Loucy (cell line): ENCODE results near the gene STIL.
A peak's percentile ranks its signal among the peaks of the same experiment; 100 is the strongest.
"Not testable (repeated sequence)": the region's sequence is repeated elsewhere in the genome, so short reads cannot be mapped to it uniquely, and the experiment has no call there.

Source experiments
- H2AFZ ChIP-seq: fragments of 200-600 bp; sonication (generic); 2 replicates; pipeline ENCODE4 v1.6.0; 2016; ENCODE audit warnings: antibody characterized with exemption, mild to moderate bottlenecking, low read length, moderate library complexity
- H3F3A ChIP-seq: fragments of 200-600 bp; 2 replicates; pipeline ENCODE4 v1.6.0; 2016; ENCODE audit warnings: antibody characterized with exemption, low read depth, mild to moderate bottlenecking
- H3K27me3 ChIP-seq: fragments of 200-600 bp; sonication (generic); 2 replicates; pipeline ENCODE4 v1.6.1; 2014; ENCODE audit warnings: low read length, mild to moderate bottlenecking; ENCODE audit not compliant: insufficient read depth, poor library complexity, severe bottlenecking
- H3K36me3 ChIP-seq: fragments of 200-600 bp; sonication (generic); 2 replicates; pipeline ENCODE4 v1.6.1; 2016; ENCODE audit warnings: low read length; ENCODE audit not compliant: insufficient read depth
- H3K4me1 ChIP-seq: fragments of 200-600 bp; sonication (generic); 2 replicates; pipeline ENCODE4 v1.5.1; 2014; ENCODE audit warnings: low read length, mild to moderate bottlenecking; ENCODE audit not compliant: insufficient read depth, poor library complexity, severe bottlenecking
- H3K4me2 ChIP-seq: fragments of 200-600 bp; sonication (generic); 2 replicates; pipeline ENCODE4 v1.6.0; 2014; ENCODE audit warnings: antibody characterized with exemption, low read length, low read depth, mild to moderate bottlenecking; ENCODE audit not compliant: poor library complexity, severe bottlenecking
- H3K4me3 ChIP-seq: fragments of 200-600 bp; sonication (generic); 2 replicates; pipeline ENCODE4 v1.5.1; 2014; ENCODE audit warnings: low read length, mild to moderate bottlenecking, mixed read lengths; ENCODE audit not compliant: poor library complexity, severe bottlenecking
- H3K79me2 ChIP-seq: fragments of 200-600 bp; sonication (generic); 2 replicates; pipeline ENCODE4 v1.6.1; 2014; ENCODE audit warnings: low read length; ENCODE audit not compliant: insufficient read depth
- H3K9ac ChIP-seq: fragments of 200-600 bp; sonication (generic); 2 replicates; pipeline ENCODE4 v1.6.0; 2014; ENCODE audit warnings: mild to moderate bottlenecking, low read depth, low read length, moderate library complexity; ENCODE audit not compliant: poor library complexity, severe bottlenecking
- H3K9me2 ChIP-seq: fragments of 200-600 bp; sonication (generic); replicated peaks from 2 replicates; pipeline ENCODE4 v1.6.1; 2016; ENCODE audit warnings: low read depth, low read length, mixed read lengths
- H3K9me3 ChIP-seq: fragments of 200-600 bp; sonication (generic); 2 replicates; pipeline ENCODE4 v1.6.1; 2014; ENCODE audit warnings: mild to moderate bottlenecking, antibody characterized with exemption, low read length, low read depth; ENCODE audit not compliant: insufficient read depth
- H4K20me1 ChIP-seq: fragments of 200-600 bp; sonication (generic); 2 replicates; pipeline ENCODE4 v1.6.0; 2014; ENCODE audit warnings: antibody characterized with exemption, low read length, mild to moderate bottlenecking; ENCODE audit not compliant: insufficient read depth, poor library complexity, severe bottlenecking
- CTCF ChIP-seq: fragments of 200-600 bp; sonication (generic); conservative IDR thresholded peaks from 2 replicates; pipeline ENCODE4 v1.5.1; 2014; ENCODE audit warnings: mild to moderate bottlenecking, antibody characterized with exemption, low read length
- EZH2phosphoT487 ChIP-seq: fragments of 200-600 bp; IDR thresholded peaks from 2 replicates; pipeline ENCODE4 v1.6.1; 2018; ENCODE audit warnings: antibody characterized with exemption, mild to moderate bottlenecking, moderate library complexity, borderline replicate concordance

STIL gene

GRCh38 chr1:47324682-47325081 is 10.7 kb upstream of the STIL start:
- Histone ChIP-seq H3K9me2 (no peaks in the 10 kb centered on the region), H3F3A (no peaks in the 10 kb centered on the region), H3K79me2 (no peaks in the 10 kb centered on the region), H3K36me3 (no peaks in the 10 kb centered on the region), H3K9ac (no peak overlapping the region), H3K27me3 (no peaks in the 10 kb centered on the region), H2AFZ (0 out of 2 replicates have a peak overlapping the region, but pooled peaks have one; percentile 54), H3K4me3 (no peak overlapping the region), H4K20me1 (no peaks in the 10 kb centered on the region), H3K4me2 (no peak overlapping the region), H3K9me3 (no peaks in the 10 kb centered on the region), H3K4me1 (no peaks in the 10 kb centered on the region)
- TF ChIP-seq EZH2phosphoT487 (no peak), CTCF (no peak)

GRCh38 chr1:47323599-47324031 is 9.7 kb upstream of the STIL start:
- Histone ChIP-seq H3K36me3 (no peaks in the 10 kb centered on the region), H3K4me2 (no peak overlapping the region), H3F3A (no peaks in the 10 kb centered on the region), H3K9me3 (no peaks in the 10 kb centered on the region), H3K9me2 (no peaks in the 10 kb centered on the region), H3K79me2 (no peaks in the 10 kb centered on the region), H4K20me1 (no peaks in the 10 kb centered on the region), H2AFZ (peak overlapping the region; percentile 82), H3K4me3 (no peak overlapping the region), H3K9ac (no peak overlapping the region), H3K27me3 (no peaks in the 10 kb centered on the region), H3K4me1 (no peaks in the 10 kb centered on the region)
- no peak for TF ChIP-seq CTCF
- no peak for TF ChIP-seq EZH2phosphoT487

GRCh38 chr1:47319968-47320367 is 6.0 kb upstream of the STIL start:
- H3K9me3 ChIP-seq, H2AFZ ChIP-seq, H3K9me2 ChIP-seq, H3K36me3 ChIP-seq, H3F3A ChIP-seq, H3K4me2 ChIP-seq, H3K27me3 ChIP-seq, H3K9ac ChIP-seq, H3K4me1 ChIP-seq, H4K20me1 ChIP-seq, H3K4me3 ChIP-seq, H3K79me2 ChIP-seq: not testable (repeated sequence)

GRCh38 chr1:47317841-47318240 is 3.9 kb upstream of the STIL start:
- TF ChIP-seq EZH2phosphoT487 (no peak), CTCF (no peak)
- Histone ChIP-seq H3K4me3 (no peak overlapping the region), H3K36me3 (no peaks in the 10 kb centered on the region), H3K9me3 (no peaks in the 10 kb centered on the region), H3K4me1 (peaks cover 1% of the 10 kb centered on the region), H3K9ac (no peak overlapping the region), H3F3A (peaks cover 6% of the 10 kb centered on the region; the same call in 1 of the 2 replicates), H3K27me3 (no peaks in the 10 kb centered on the region), H4K20me1 (peaks cover 9% of the 10 kb centered on the region), H3K9me2 (no peaks in the 10 kb centered on the region), H3K79me2 (peaks cover 10% of the 10 kb centered on the region), H2AFZ (no peak overlapping the region), H3K4me2 (no peak overlapping the region)
